GM19372 (cell line): ENCODE results near the gene CRY2.
"Not testable (repeated sequence)": the region's sequence is repeated elsewhere in the genome, so short reads cannot be mapped to it uniquely, and the experiment has no call there.

ENCODE experiments used
- ATAC-seq: cut with Tn5 transposase; IDR thresholded peaks from one replicate; pipeline ENCODE4 v1.9.1; 2021; ENCODE audit warnings: mild to moderate bottlenecking, low read depth, moderate library complexity; ENCODE audit not compliant: unreplicated experiment

CRY2 gene

GRCh38 chr11:45895553-45896259, 48.4 kb downstream of the CRY2 start:
- ATAC-seq = no peak

- no peak for ATAC-seq
Measured at GRCh38 chr11:45896422-45896984, 49.2 kb downstream of the CRY2 start.

- no peak for ATAC-seq
Measured at GRCh38 chr11:45897556-45897955, 50.3 kb downstream of the CRY2 start.

- no peak for ATAC-seq
Measured at GRCh38 chr11:45899086-45899447, 51.8 kb downstream of the CRY2 start.

- ATAC-seq = no peak
Measured at GRCh38 chr11:45899448-45900174, 52.3 kb downstream of the CRY2 start.

GRCh38 chr11:45900175-45900800, 53.0 kb downstream of the CRY2 start:
- ATAC-seq = not testable (repeated sequence)

- no peak for ATAC-seq
Measured at GRCh38 chr11:45900916-45901617, 53.8 kb downstream of the CRY2 start.

GRCh38 chr11:45901626-45902025, 54.4 kb downstream of the CRY2 start:
- no peak for ATAC-seq

GRCh38 chr11:45902452-45903380, 55.4 kb downstream of the CRY2 start:
- ATAC-seq = no peak

GRCh38 chr11:45904309-45904915, 57.1 kb downstream of the CRY2 start:
- ATAC-seq = no peak

GRCh38 chr11:45905095-45905494, 57.8 kb downstream of the CRY2 start:
- ATAC-seq = no peak

GRCh38 chr11:45905576-45905975, 58.3 kb downstream of the CRY2 start:
- ATAC-seq = not testable (repeated sequence)

- ATAC-seq = no peak
Measured at GRCh38 chr11:45906096-45906682, 58.9 kb downstream of the CRY2 start.

- ATAC-seq = no peak
Measured at GRCh38 chr11:45906965-45907611, 59.8 kb downstream of the CRY2 start, which contains the start of gene FREY1. Gene FREY1 (minus strand): TSS chr11:45907271. CDS start chr11:45907245, 26 bp downstream.

- ATAC-seq = no peak
Measured at GRCh38 chr11:45907911-45908370, 60.7 kb downstream of the CRY2 start.

GRCh38 chr11:45909594-45910475, 62.6 kb downstream of the CRY2 start:
- no peak for ATAC-seq

- no peak for ATAC-seq
Measured at GRCh38 chr11:45910623-45911022, 63.3 kb downstream of the CRY2 start.
